ENCODE data around the gene OR2A42. TPM values are rescaled to one million over a fixed set of nuclear protein-coding genes. Genes with fewer than 3 reads are reported as not detected.
"Not testable (repeated sequence)": the region's sequence is repeated elsewhere in the genome, so short reads cannot be mapped to it uniquely, and the experiment has no call there.

Gene OR2A42
- total and polyA plus RNA-seq, 2 experiments from 2014 or later, result 0.06 to 0.32 TPM

DNA sequence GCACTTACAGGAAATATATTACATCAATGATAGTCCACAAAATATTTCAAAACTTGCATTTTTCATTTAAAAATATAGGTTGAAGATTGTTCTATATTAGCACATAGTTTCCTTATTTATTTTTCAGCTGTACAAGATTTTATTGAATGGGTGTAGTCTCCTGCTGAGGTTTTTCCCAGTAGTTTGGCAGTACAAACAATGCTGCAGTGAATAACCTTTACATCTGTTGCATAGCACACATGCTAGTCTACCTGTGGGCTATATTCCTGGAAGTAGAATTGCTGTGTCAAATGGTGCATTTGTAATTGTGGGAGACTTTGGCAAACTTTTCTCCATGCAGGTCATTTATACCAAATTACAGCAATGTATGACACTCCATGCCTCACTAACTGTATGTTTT is 18.9 kb downstream of the OR2A42 start:
- H3K27me3 ChIP-seq (replicated peaks; ENCODE audit: insufficient read depth); H2AFZ ChIP-seq; H3K9ac ChIP-seq; H3K9me2 ChIP-seq (ENCODE audit: insufficient read depth); H3K36me3 ChIP-seq (ENCODE audit: low read depth); H3F3A ChIP-seq (ENCODE audit: insufficient read depth); H4K20me1 ChIP-seq (ENCODE audit: insufficient read depth); in situ Hi-C loops (cut with MboI); H3K4me1 ChIP-seq (ENCODE audit: insufficient read depth); H3K79me2 ChIP-seq (ENCODE audit: insufficient read depth); H3K4me2 ChIP-seq (ENCODE audit: unreplicated experiment); H3K4me3 ChIP-seq; H3K9me3 ChIP-seq (ENCODE audit: low read depth); H3K27ac ChIP-seq; DNase-seq: not testable (repeated sequence)

DNA sequence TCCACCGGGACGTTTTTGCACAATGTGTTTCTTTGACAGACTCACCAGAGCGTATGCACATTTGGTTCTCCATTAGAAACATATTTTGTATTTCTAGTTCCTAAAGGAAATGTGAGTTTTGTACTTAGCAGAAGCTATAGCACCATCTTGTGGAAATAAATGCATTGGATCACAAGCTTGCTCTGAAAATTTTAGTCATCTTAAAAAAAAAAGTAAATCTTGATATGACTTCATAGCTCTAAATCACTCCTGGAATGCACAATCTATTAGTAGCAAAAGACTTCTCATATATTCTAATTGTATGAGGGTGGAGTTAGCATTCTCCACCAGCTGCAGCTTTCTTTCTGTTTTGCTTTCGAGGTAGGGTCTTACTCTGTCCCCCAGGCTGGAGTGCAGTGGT is 20.3 kb downstream of the OR2A42 start:
- H3K9me3 ChIP-seq (ENCODE audit: low read depth); DNase-seq; H3K79me2 ChIP-seq (ENCODE audit: insufficient read depth); H3K9ac ChIP-seq; H3K9me2 ChIP-seq (ENCODE audit: insufficient read depth); H3K27ac ChIP-seq; in situ Hi-C loops (cut with MboI); H3K4me1 ChIP-seq (ENCODE audit: insufficient read depth); H3F3A ChIP-seq (ENCODE audit: insufficient read depth); H2AFZ ChIP-seq; H3K4me3 ChIP-seq; H3K36me3 ChIP-seq (ENCODE audit: low read depth); H4K20me1 ChIP-seq (ENCODE audit: insufficient read depth); H3K4me2 ChIP-seq (ENCODE audit: unreplicated experiment); H3K27me3 ChIP-seq (replicated peaks; ENCODE audit: insufficient read depth): not testable (repeated sequence)
- 29 to 42% methylated on average over 1 of the region's 4 CpGs for WGBS, 2 experiments (ENCODE audit: low coverage in 1 of 2, low lambda C conversion rate in 2 of 2, missing lambda C conversion rate in 2 of 2)

DNA sequence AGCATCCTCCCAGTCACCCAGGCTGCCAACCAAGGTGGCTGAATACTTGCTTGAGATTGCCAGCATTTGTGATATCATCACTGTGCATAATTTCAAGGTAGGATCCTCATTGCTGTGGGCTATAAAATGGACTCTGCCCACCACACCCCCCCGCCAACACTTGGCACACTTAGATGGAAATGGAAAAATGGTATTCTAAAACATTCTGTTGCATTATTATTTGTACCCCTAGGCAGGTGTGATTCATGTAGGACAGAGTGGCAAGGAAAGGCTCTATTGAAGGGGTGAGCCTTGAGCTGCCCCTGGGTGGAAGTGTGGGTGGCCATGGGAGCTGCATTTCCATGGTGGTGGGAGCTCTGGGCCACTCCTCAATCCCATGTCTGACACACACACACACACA is 20.8 kb downstream of the OR2A42 start:
- in situ Hi-C loops (cut with MboI), result not testable (repeated sequence)

DNA sequence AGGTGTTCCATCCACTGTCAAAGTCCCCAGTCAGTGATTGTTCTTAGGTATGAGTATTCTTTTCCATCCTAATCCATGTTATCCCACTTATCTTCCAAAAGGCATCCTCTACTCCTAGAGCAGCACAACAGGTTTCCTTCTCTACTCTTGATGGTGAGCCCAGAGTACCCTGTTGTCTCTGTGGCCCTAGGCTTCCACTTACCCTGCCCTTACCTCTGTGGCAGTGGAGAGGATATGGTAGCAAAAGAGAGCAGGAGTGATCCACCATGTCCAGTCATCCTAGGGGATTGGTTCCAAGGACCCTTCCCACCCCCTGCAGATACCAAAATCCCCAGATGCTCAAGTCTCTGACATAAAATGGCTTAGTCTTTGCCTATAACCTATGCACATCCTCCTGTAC is 22.2 kb downstream of the OR2A42 start:
- H3K27ac ChIP-seq; H3K36me3 ChIP-seq (ENCODE audit: low read depth); H3K27me3 ChIP-seq (replicated peaks; ENCODE audit: insufficient read depth); H3K4me1 ChIP-seq (ENCODE audit: insufficient read depth); H4K20me1 ChIP-seq (ENCODE audit: insufficient read depth); H3K79me2 ChIP-seq (ENCODE audit: insufficient read depth); H3K9ac ChIP-seq; H2AFZ ChIP-seq; in situ Hi-C loops (cut with MboI); DNase-seq; H3K9me3 ChIP-seq (ENCODE audit: low read depth); H3F3A ChIP-seq (ENCODE audit: insufficient read depth); H3K9me2 ChIP-seq (ENCODE audit: insufficient read depth); H3K4me2 ChIP-seq (ENCODE audit: unreplicated experiment); H3K4me3 ChIP-seq: not testable (repeated sequence)

More for the DNA sequence above, 20.8 kb downstream of the OR2A42 start:
- H3F3A ChIP-seq (ENCODE audit: insufficient read depth); H3K9me2 ChIP-seq (ENCODE audit: insufficient read depth); H3K4me2 ChIP-seq (ENCODE audit: unreplicated experiment); DNase-seq; H3K36me3 ChIP-seq (ENCODE audit: low read depth); H4K20me1 ChIP-seq (ENCODE audit: insufficient read depth); H3K27ac ChIP-seq; H2AFZ ChIP-seq; H3K4me3 ChIP-seq; H3K4me1 ChIP-seq (ENCODE audit: insufficient read depth); H3K9ac ChIP-seq; H3K79me2 ChIP-seq (ENCODE audit: insufficient read depth); H3K27me3 ChIP-seq (replicated peaks; ENCODE audit: insufficient read depth); H3K9me3 ChIP-seq (ENCODE audit: low read depth): not testable (repeated sequence)
- 96 to 100% methylated on average over 1 of the region's 1 CpG for WGBS, 2 experiments (ENCODE audit: low coverage in 1 of 2, low lambda C conversion rate in 2 of 2, missing lambda C conversion rate in 2 of 2)

DNA sequence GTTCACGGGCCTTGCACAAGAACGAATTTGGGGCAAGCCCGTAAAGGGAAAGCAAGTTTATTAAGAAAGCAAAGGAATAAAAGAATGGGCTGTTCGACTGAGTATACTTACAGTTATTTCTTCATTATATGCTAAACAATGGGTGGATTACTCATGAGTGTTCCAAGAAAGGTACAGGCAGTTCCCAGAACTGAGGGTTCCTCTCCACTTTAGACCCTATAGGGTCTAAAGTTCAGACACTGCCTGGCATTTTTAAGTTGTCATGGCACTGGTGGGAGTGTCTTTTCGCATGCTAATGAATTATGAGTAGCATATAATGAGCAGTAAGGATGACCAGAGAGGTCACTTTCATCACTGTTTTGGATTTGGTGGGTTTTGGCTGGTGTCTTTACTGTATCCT is 34.1 kb downstream of the OR2A42 start:
- H3K9me3 ChIP-seq (ENCODE audit: low read depth); H3K9ac ChIP-seq; H3K27me3 ChIP-seq (replicated peaks; ENCODE audit: insufficient read depth); H3K4me3 ChIP-seq; H3K4me1 ChIP-seq (ENCODE audit: insufficient read depth); H3K27ac ChIP-seq; H3K4me2 ChIP-seq (ENCODE audit: unreplicated experiment); H3F3A ChIP-seq (ENCODE audit: insufficient read depth); H2AFZ ChIP-seq; DNase-seq; in situ Hi-C loops (cut with MboI); H3K36me3 ChIP-seq (ENCODE audit: low read depth); H3K79me2 ChIP-seq (ENCODE audit: insufficient read depth); H4K20me1 ChIP-seq (ENCODE audit: insufficient read depth); H3K9me2 ChIP-seq (ENCODE audit: insufficient read depth): not testable (repeated sequence)
- no CpG with 5 or more reads among the region's 5 CpGs for WGBS, 2 experiments (ENCODE audit: low coverage in 1 of 2, low lambda C conversion rate in 2 of 2, missing lambda C conversion rate in 2 of 2)

DNA sequence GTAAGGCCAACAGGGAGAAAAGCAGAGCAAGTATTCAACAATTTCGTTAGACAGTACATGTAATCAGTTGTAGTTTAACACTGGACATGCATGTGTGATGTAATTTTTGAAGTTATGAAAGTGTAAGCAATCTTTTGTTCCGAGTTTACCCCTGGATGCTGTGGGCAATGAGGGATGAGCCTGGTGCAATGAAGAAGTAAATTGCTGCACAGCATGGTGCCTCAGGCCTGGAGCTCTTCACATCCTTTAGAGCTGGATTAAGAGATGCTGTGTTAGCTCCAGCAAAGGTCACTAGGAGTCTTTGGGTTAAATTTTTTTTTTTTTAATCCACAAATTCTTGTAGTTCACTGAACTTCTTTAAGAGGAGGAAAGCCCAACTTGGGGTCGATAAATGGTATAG is 36.3 kb downstream of the OR2A42 start:
- H2AFZ ChIP-seq; DNase-seq; H3K36me3 ChIP-seq (ENCODE audit: low read depth); H3K4me1 ChIP-seq (ENCODE audit: insufficient read depth); H4K20me1 ChIP-seq (ENCODE audit: insufficient read depth); H3K27me3 ChIP-seq (replicated peaks; ENCODE audit: insufficient read depth); H3K79me2 ChIP-seq (ENCODE audit: insufficient read depth); H3F3A ChIP-seq (ENCODE audit: insufficient read depth); in situ Hi-C loops (cut with MboI); H3K27ac ChIP-seq; H3K4me3 ChIP-seq; H3K9me2 ChIP-seq (ENCODE audit: insufficient read depth); H3K9ac ChIP-seq; H3K9me3 ChIP-seq (ENCODE audit: low read depth); H3K4me2 ChIP-seq (ENCODE audit: unreplicated experiment): not testable (repeated sequence)
- WGBS, 2 experiments (ENCODE audit: low coverage in 1 of 2, low lambda C conversion rate in 2 of 2, missing lambda C conversion rate in 2 of 2), result no CpG with 5 or more reads among the region's 3 CpGs

DNA sequence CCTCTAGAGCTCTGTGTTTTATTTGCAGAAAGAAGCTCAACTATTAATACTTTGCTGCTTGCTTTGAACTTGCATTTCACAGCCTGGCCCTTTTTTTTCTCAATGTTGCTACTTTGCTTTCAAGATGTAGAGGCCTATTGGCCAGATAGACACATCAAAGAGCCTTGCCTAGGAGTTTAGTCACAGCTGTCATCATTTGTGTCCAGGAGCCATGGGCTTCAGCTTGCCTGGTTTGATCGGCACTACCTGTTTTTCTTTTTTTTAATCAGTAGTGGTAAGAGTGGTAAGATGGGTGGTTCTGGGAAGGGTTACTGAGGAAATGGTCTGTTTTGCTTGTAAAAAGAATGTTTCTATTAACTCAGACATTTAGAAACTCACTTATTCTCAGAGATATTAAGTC is 37.4 kb downstream of the OR2A42 start:
- H3K36me3 ChIP-seq (ENCODE audit: low read depth); H3K4me3 ChIP-seq; H3K4me1 ChIP-seq (ENCODE audit: insufficient read depth); in situ Hi-C loops (cut with MboI); H3K9me2 ChIP-seq (ENCODE audit: insufficient read depth); DNase-seq; H3F3A ChIP-seq (ENCODE audit: insufficient read depth); H3K4me2 ChIP-seq (ENCODE audit: unreplicated experiment); H2AFZ ChIP-seq; H3K27ac ChIP-seq; H3K9ac ChIP-seq; H4K20me1 ChIP-seq (ENCODE audit: insufficient read depth); H3K27me3 ChIP-seq (replicated peaks; ENCODE audit: insufficient read depth); H3K9me3 ChIP-seq (ENCODE audit: low read depth); H3K79me2 ChIP-seq (ENCODE audit: insufficient read depth): not testable (repeated sequence)
- WGBS, 2 experiments (ENCODE audit: low coverage in 1 of 2, low lambda C conversion rate in 2 of 2, missing lambda C conversion rate in 2 of 2), result no CpG with 5 or more reads among the region's 1 CpG

DNA sequence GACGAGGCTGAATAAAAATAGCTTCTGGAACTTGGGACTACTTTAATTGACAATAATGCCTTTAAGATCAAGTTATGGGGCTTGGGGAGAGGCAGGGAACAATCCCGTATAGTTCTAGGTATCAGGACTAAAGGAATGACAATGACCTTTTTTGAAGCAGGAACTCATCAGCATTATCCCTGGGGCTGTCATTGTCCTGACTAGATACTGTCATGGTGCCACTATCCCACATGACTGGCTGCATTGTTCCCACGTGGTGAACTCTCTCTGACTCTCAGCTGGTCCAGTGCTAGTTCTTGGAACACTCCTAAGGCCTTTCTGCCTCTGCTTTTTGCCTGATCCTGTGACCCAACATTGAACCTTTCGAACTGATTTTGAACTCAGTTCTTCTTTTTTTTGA is 40.5 kb downstream of the OR2A42 start:
- H3K36me3 ChIP-seq (ENCODE audit: low read depth); H3K9me2 ChIP-seq (ENCODE audit: insufficient read depth); H3K4me3 ChIP-seq; H3K9me3 ChIP-seq (ENCODE audit: low read depth); H4K20me1 ChIP-seq (ENCODE audit: insufficient read depth); H3K4me1 ChIP-seq (ENCODE audit: insufficient read depth); H3F3A ChIP-seq (ENCODE audit: insufficient read depth); H3K27me3 ChIP-seq (replicated peaks; ENCODE audit: insufficient read depth); H3K27ac ChIP-seq; DNase-seq; in situ Hi-C loops (cut with MboI); H3K4me2 ChIP-seq (ENCODE audit: unreplicated experiment); H3K9ac ChIP-seq; H2AFZ ChIP-seq; H3K79me2 ChIP-seq (ENCODE audit: insufficient read depth): not testable (repeated sequence)
- 67 to 68% methylated on average over 3 of the region's 4 CpGs for WGBS, 2 experiments (ENCODE audit: low coverage in 1 of 2, low lambda C conversion rate in 2 of 2, missing lambda C conversion rate in 2 of 2)
